Trophoblast cell (in vitro differentiated cells and primary cell): ENCODE results near the gene CSNK2A2.
A peak's percentile ranks its signal among the peaks of the same experiment; 100 is the strongest.

Experiments used
- DNase-seq, 2 donors: peaks; one replicate each; pipeline ENCODE4 v3.0.0-alpha.2; 2016
- H2AFZ ChIP-seq: 2 replicates; pipeline ENCODE4 v1.6.1; 2013; ENCODE audit warnings: low read length, moderate library complexity, mild to moderate bottlenecking; ENCODE audit not compliant: insufficient read depth, poor library complexity
- H2AK5ac ChIP-seq: 2 replicates; pipeline ENCODE4 v1.6.1; 2013; ENCODE audit warnings: mild to moderate bottlenecking, low read length
- H2BK120ac ChIP-seq: 2 replicates; pipeline ENCODE4 v1.6.1; 2013; ENCODE audit warnings: low read length, mild to moderate bottlenecking, moderate library complexity; ENCODE audit not compliant: insufficient read depth, poor library complexity
- H2BK12ac ChIP-seq: 2 replicates; pipeline ENCODE4 v1.6.1; 2013; ENCODE audit warnings: mild to moderate bottlenecking, low read length, moderate library complexity
- H2BK5ac ChIP-seq: 2 replicates; pipeline ENCODE4 v1.6.1; 2013; ENCODE audit warnings: low read length, low read depth, moderate library complexity, mild to moderate bottlenecking; ENCODE audit not compliant: poor library complexity
- H3K14ac ChIP-seq: 2 replicates; pipeline ENCODE4 v1.6.1; 2013; ENCODE audit warnings: mild to moderate bottlenecking, low read length
- H3K18ac ChIP-seq: 2 replicates; pipeline ENCODE4 v1.6.1; 2013; ENCODE audit warnings: mild to moderate bottlenecking, low read length
- H3K23ac ChIP-seq: 2 replicates; pipeline ENCODE4 v1.6.1; 2013; ENCODE audit warnings: low read length
- H3K27ac ChIP-seq: 2 replicates; pipeline ENCODE4 v1.5.1; 2013; ENCODE audit warnings: low read depth, mild to moderate bottlenecking, inconsistent platforms, low read length, moderate library complexity
- H3K27me3 ChIP-seq: 2 replicates; pipeline ENCODE4 v1.6.1; 2013; ENCODE audit warnings: inconsistent platforms, mild to moderate bottlenecking, low read length, moderate library complexity; ENCODE audit not compliant: insufficient read depth
- H3K36me3 ChIP-seq, 2 experiments: 1 replicate in 1 of 2; 2 replicates in 1 of 2; pipeline ENCODE4 v1.6.1; 2013; ENCODE audit warnings: low read length in 2 of 2, mild to moderate bottlenecking in 2 of 2, moderate library complexity in 1 of 2; ENCODE audit not compliant: insufficient read depth in 2 of 2, control insufficient read depth in 1 of 2
- H3K4ac ChIP-seq: 2 replicates; pipeline ENCODE4 v1.6.1; 2013; ENCODE audit warnings: low read depth, mild to moderate bottlenecking, low read length, moderate library complexity
- H3K4me1 ChIP-seq, 2 experiments: 1 replicate in 1 of 2; 2 replicates in 1 of 2; pipeline ENCODE4 v1.6.1; 2013; ENCODE audit warnings: low read length in 2 of 2, mild to moderate bottlenecking in 2 of 2, moderate library complexity in 1 of 2; ENCODE audit not compliant: insufficient read depth in 2 of 2, control insufficient read depth in 1 of 2
- H3K4me2 ChIP-seq: 2 replicates; pipeline ENCODE4 v1.6.1; 2013; ENCODE audit warnings: inconsistent platforms, mild to moderate bottlenecking, low read length, moderate library complexity
- H3K4me3 ChIP-seq: 2 replicates; pipeline ENCODE4 v1.5.1; 2013; ENCODE audit warnings: mild to moderate bottlenecking, low read depth, low read length, inconsistent platforms
- H3K79me1 ChIP-seq: one replicate; pipeline ENCODE4 v1.6.1; 2013; ENCODE audit warnings: low read length
- H3K79me2 ChIP-seq: 2 replicates; pipeline ENCODE4 v1.6.1; 2013; ENCODE audit warnings: low read length, mild to moderate bottlenecking; ENCODE audit not compliant: control insufficient read depth, insufficient read depth, poor library complexity
- H3K9ac ChIP-seq: 2 replicates; pipeline ENCODE4 v1.6.1; 2013; ENCODE audit warnings: mild to moderate bottlenecking, low read length
- H3K9me3 ChIP-seq: 2 replicates; pipeline ENCODE4 v1.6.1; 2013; ENCODE audit warnings: low read depth, mild to moderate bottlenecking, control low read depth, inconsistent platforms, low read length; ENCODE audit not compliant: insufficient read depth
- H4K12ac ChIP-seq: 2 replicates; pipeline ENCODE4 v1.6.1; 2013; ENCODE audit warnings: low read depth, mild to moderate bottlenecking, low read length, moderate library complexity
- H4K8ac ChIP-seq: 2 replicates; pipeline ENCODE4 v1.6.1; 2013; ENCODE audit warnings: low read depth, mild to moderate bottlenecking, low read length, moderate library complexity
- H4K91ac ChIP-seq: one replicate; pipeline ENCODE4 v1.6.1; 2013; ENCODE audit warnings: low read depth, mild to moderate bottlenecking, low read length, moderate library complexity
- WGBS: extraction: QIAGEN DNeasy Blood & Tissue Kit; methylation state at CpG from one replicate; pipeline ENCODE4 v1.1.7; 2013; ENCODE audit warnings: missing lambda C conversion rate; ENCODE audit not compliant: insufficient read length, insufficient coverage; ENCODE audit errors: extremely low coverage; 5-methylcytosine and 5-hydroxymethylcytosine counted together

CSNK2A2 gene

DNA sequence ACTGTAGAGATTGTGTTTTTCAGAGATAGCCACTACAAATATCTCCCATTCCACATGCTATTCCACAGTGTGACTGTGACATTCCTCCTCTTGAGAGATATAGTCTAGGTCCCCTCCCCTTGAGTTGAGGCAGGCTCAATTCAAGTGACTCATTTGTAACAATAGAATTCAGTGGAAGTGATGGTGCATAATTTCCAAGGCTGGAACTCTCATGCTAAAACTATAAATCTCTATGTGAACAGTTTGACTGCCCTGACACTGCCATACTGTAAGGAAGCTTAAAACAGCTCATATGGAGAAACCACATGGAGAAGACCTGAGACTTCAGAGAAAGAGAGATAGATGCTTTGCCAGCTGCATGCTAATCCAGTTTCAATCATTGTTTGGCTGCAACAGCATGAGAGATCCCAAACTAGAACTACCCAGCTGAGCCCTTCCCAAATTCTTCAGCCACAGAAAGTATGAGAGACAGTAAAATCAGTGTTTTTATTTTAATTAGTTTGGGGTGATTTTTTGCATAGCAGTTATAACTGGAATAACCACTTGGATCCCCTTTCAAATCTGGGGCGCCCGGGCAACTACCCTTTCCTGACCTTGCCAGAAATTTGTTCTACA, 19.5 kb upstream of the CSNK2A2 start:
- Histone ChIP-seq H3K27ac (no peak overlapping the region), H4K8ac (no peak overlapping the region), H3K4me1 (peaks cover 1 to 2% of the 10 kb centered on the region in 2 experiments), H3K36me3 (no peaks in the 10 kb centered on the region), H2BK12ac (no peak overlapping the region), H3K14ac (no peak overlapping the region), H2AK5ac (no peak overlapping the region), H3K4me2 (no peak overlapping the region), H2BK5ac (no peak overlapping the region), H3K18ac (no peak overlapping the region), H3K4me3 (no peak overlapping the region), H4K91ac (no peak overlapping the region), H2BK120ac (no peak overlapping the region), H2AFZ (no peak overlapping the region), H3K23ac (no peak overlapping the region), H3K79me2 (no peaks in the 10 kb centered on the region), H3K79me1 (no peaks in the 10 kb centered on the region), H3K4ac (no peak overlapping the region), H3K9ac (no peak overlapping the region), H3K9me3 (no peaks in the 10 kb centered on the region), H3K27me3 (no peaks in the 10 kb centered on the region), H4K12ac (no peak overlapping the region)
- peak in 1 of 2 donors; percentile 44 for DNase-seq
- no CpG with 5 or more reads among the region's 2 CpGs for WGBS

- H3K79me1 ChIP-seq = no peaks in the 10 kb centered on the region
These were observed 15.1 kb upstream of the CSNK2A2 start for GRCh38 chr16:58212824-58213655.

DNA sequence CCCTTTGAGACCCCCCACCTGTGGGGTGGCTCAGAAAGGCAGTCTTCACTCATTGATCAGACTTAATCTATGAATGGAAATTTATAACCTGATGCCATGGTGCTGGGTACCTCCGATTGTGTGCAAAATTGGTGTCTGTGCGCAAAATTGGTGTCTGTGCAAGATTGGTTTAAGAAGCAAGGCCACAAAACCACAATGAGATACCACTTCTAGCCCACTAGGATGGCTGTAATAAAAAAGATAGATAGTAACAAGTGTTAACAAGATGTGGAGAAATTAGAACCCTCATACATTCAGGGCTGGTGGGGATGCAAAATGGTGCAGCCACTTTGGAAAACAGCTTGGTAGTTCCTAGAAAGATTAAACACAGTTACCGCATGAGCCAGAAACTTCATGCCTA, 13.9 kb upstream of the CSNK2A2 start:
- Histone ChIP-seq H3K23ac (no peak overlapping the region), H3K27ac (no peak overlapping the region), H3K27me3 (no peaks in the 10 kb centered on the region), H3K14ac (no peak overlapping the region), H3K79me1 (no peaks in the 10 kb centered on the region), H2AK5ac (no peak overlapping the region), H3K4me3 (no peak overlapping the region), H3K79me2 (no peaks in the 10 kb centered on the region), H4K12ac (no peak overlapping the region), H3K4me2 (no peak overlapping the region), H2BK5ac (no peak overlapping the region), H2BK120ac (no peak overlapping the region), H3K18ac (no peak overlapping the region), H4K8ac (no peak overlapping the region), H3K4ac (no peak overlapping the region), H4K91ac (no peak overlapping the region), H2AFZ (no peak overlapping the region), H2BK12ac (no peak overlapping the region), H3K9ac (no peak overlapping the region), H3K36me3 (no peaks in the 10 kb centered on the region), H3K4me1 (no peaks in the 10 kb centered on the region), H3K9me3 (no peaks in the 10 kb centered on the region)
- DNase-seq = no peak
- WGBS = no CpG with 5 or more reads among the region's 3 CpGs

More at GRCh38 chr16:58212824-58213655, 15.1 kb upstream of the CSNK2A2 start:
- WGBS = no CpG with 5 or more reads among the region's 3 CpGs
- Histone ChIP-seq H2BK5ac (no peak overlapping the region), H2BK12ac (no peak overlapping the region), H3K23ac (no peak overlapping the region), H3K4me1 (no peaks in the 10 kb centered on the region), H3K9me3 (no peaks in the 10 kb centered on the region), H4K8ac (no peak overlapping the region), H4K91ac (no peak overlapping the region), H3K27ac (no peak overlapping the region), H2AK5ac (no peak overlapping the region), H3K18ac (no peak overlapping the region), H3K4me3 (no peak overlapping the region), H2BK120ac (no peak overlapping the region), H3K9ac (peak overlapping the region; percentile 43), H4K12ac (no peak overlapping the region), H3K14ac (no peak overlapping the region), H3K4ac (no peak overlapping the region), H2AFZ (no peak overlapping the region), H3K4me2 (no peak overlapping the region), H3K36me3 (no peaks in the 10 kb centered on the region), H3K79me2 (no peaks in the 10 kb centered on the region), H3K27me3 (no peaks in the 10 kb centered on the region)
- DNase-seq = peak; percentile 66 to 83

DNA sequence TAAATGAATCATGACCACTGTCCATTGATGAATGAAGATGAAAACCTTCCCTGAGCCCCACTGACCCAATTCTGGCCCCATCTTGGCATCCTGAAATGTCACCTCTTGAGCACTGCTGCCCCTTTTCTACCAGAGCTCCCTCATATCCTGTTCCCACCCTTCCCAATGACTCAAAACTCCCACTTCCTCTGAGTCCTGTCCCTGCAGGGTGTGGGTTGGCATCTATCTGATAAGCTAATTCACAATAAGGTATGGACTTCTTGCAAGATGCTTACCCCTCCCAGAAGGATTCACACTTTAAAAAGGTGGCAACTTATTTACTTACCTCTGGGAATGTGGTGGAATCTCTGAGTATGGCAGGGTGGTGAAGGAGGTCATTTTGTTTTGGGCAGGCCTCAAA, 13.3 kb upstream of the CSNK2A2 start:
- Histone ChIP-seq H3K4ac (no peak overlapping the region), H2BK12ac (no peak overlapping the region), H2AFZ (no peak overlapping the region), H3K79me1 (no peaks in the 10 kb centered on the region), H3K18ac (no peak overlapping the region), H4K8ac (no peak overlapping the region), H3K9ac (no peak overlapping the region), H2AK5ac (no peak overlapping the region), H4K12ac (no peak overlapping the region), H3K36me3 (no peaks in the 10 kb centered on the region), H3K27me3 (no peaks in the 10 kb centered on the region), H3K4me2 (no peak overlapping the region), H4K91ac (no peak overlapping the region), H3K4me3 (no peak overlapping the region), H2BK120ac (no peak overlapping the region), H3K14ac (no peak overlapping the region), H3K23ac (no peak overlapping the region), H3K9me3 (no peaks in the 10 kb centered on the region), H3K27ac (no peak overlapping the region), H3K79me2 (no peaks in the 10 kb centered on the region), H3K4me1 (no peaks in the 10 kb centered on the region), H2BK5ac (no peak overlapping the region)
- DNase-seq = no peak
